Keratinocyte (primary cell): Measurements from ENCODE around the gene NTMT1. TPM values are rescaled to one million over a fixed set of nuclear protein-coding genes. Genes with fewer than 3 reads are reported as not detected.

ENCODE experiments used
- DNase-seq: peaks from one replicate; pipeline ENCODE4 v3.0.0-alpha.2; 2011; ENCODE audit warnings: low read depth, missing footprints, low spot score
- FAIRE-seq: peaks from 2 replicates; lab custom pipeline; 2011; peaks lifted over from hg19 to GRCh38; lab: Jason Lieb, UNC
- H2AFZ ChIP-seq: 2 replicates; pipeline ENCODE4 v1.6.0; 2012; ENCODE audit warnings: low read length, control low read depth, inconsistent platforms; ENCODE audit not compliant: control insufficient read depth
- H3K27ac ChIP-seq: 2 replicates; pipeline ENCODE4 v1.5.1; 2011; ENCODE audit warnings: low read length; ENCODE audit not compliant: control insufficient read depth, insufficient read depth
- H3K27me3 ChIP-seq: 3 replicates; pipeline ENCODE4 v1.6.0; 2011; ENCODE audit warnings: low read length; ENCODE audit not compliant: control insufficient read depth, insufficient read depth; ENCODE audit errors: extremely low read depth
- H3K36me3 ChIP-seq, 2 experiments: 2 replicates in 1 of 2; 3 replicates in 1 of 2; pipeline ENCODE4 v1.5.1; 2011; ENCODE audit warnings: low read length in 2 of 2, mild to moderate bottlenecking in 1 of 2; ENCODE audit not compliant: control insufficient read depth in 2 of 2, insufficient read depth in 2 of 2; ENCODE audit errors: extremely low read depth in 1 of 2
- H3K4me1 ChIP-seq: 3 replicates; pipeline ENCODE4 v1.5.1; 2011; ENCODE audit warnings: low read length; ENCODE audit not compliant: control insufficient read depth, insufficient read depth; ENCODE audit errors: extremely low read depth
- H3K4me2 ChIP-seq: 3 replicates; pipeline ENCODE4 v1.6.0; 2011; ENCODE audit warnings: low read depth, low read length; ENCODE audit not compliant: control insufficient read depth, insufficient read depth; ENCODE audit errors: extremely low read depth
- H3K4me3 ChIP-seq, 3 experiments: fragments of 200-600 bp in 1 of 3; sonication (generic) in 1 of 3; 2 replicates in 2 of 3; 3 replicates in 1 of 3; pipeline ENCODE4 v1.5.1; 2011 to 2016; ENCODE audit warnings: low read length in 3 of 3, mild to moderate bottlenecking in 3 of 3, control low read depth in 2 of 3, inconsistent platforms in 1 of 3, low read depth in 1 of 3, mixed read lengths in 1 of 3, mixed run types in 1 of 3, moderate library complexity in 1 of 3; ENCODE audit not compliant: control insufficient read depth in 2 of 3, insufficient read depth in 2 of 3; ENCODE audit errors: extremely low read depth in 1 of 3
- H3K79me2 ChIP-seq: 2 replicates; pipeline ENCODE4 v1.6.0; 2012; ENCODE audit warnings: low read length; ENCODE audit not compliant: control insufficient read depth, insufficient read depth
- H3K9ac ChIP-seq: 3 replicates; pipeline ENCODE4 v1.6.0; 2011; ENCODE audit warnings: low read length; ENCODE audit not compliant: control insufficient read depth, insufficient read depth; ENCODE audit errors: extremely low read depth
- H3K9me1 ChIP-seq: 3 replicates; pipeline ENCODE4 v1.6.0; 2011; ENCODE audit warnings: low read length; ENCODE audit not compliant: control insufficient read depth, insufficient read depth; ENCODE audit errors: extremely low read depth
- H3K9me3 ChIP-seq: 2 replicates; pipeline ENCODE4 v1.5.1; 2012; ENCODE audit warnings: low read depth, low read length; ENCODE audit not compliant: control insufficient read depth
- H4K20me1 ChIP-seq: 3 replicates; pipeline ENCODE4 v1.6.0; 2011; ENCODE audit warnings: low read length; ENCODE audit not compliant: control insufficient read depth, insufficient read depth; ENCODE audit errors: extremely low read depth
- CTCF ChIP-seq, 3 experiments: IDR thresholded peaks in 1 of 3; conservative IDR thresholded peaks in 1 of 3; optimal IDR thresholded peaks in 1 of 3; 2 replicates in 2 of 3; 3 replicates in 1 of 3; pipeline versions ENCODE3 to v1.5.1; 2011; ENCODE audit warnings: low read length in 3 of 3, mild to moderate bottlenecking in 3 of 3, moderate library complexity in 2 of 3, control low read depth in 1 of 3, inconsistent platforms in 1 of 3; ENCODE audit not compliant: insufficient read depth in 2 of 3; ENCODE audit errors: extremely low read depth in 1 of 3
- EZH2 ChIP-seq: IDR thresholded peaks from one replicate; pipeline ENCODE4 v1.6.1; 2012; ENCODE audit warnings: inconsistent platforms, mild to moderate bottlenecking, low read length, moderate library complexity
- dilution Hi-C: fragments of 300-500 bp; cut with MboI; formaldehyde crosslinking; loops from one replicate; pipeline ENCODE4 v1.7.0; 2020; ENCODE audit warnings: low sequenced_read_pairs; ENCODE audit not compliant: extremely low pct_ligation_motif_present
- polyA plus RNA-seq, 5 experiments: library from polyadenylated mRNA; depleted of rRNA in 3 of 5; stranded (reverse) in 3 of 5; stranded (forward) in 1 of 5; unstranded in 1 of 5; fragments of >200 nt; gene quantifications; 1 replicate in 1 of 5; 2 replicates in 3 of 5; 3 replicates in 1 of 5; pipeline versions ENCODE4 v1.2.1 to v1.2.3, GENCODE V29; 2011 to 2012; ENCODE audit warnings: missing spikeins in 2 of 5, low read depth in 1 of 5, low replicate concordance in 1 of 5

The NTMT1 gene
- polyA plus RNA-seq, 1 donor (not counting 4 experiments of a cell fraction or from before 2014, with no cell fraction given): 50.2 TPM

GRCh38 chr9:129607027-129607387 is 19.0 kb upstream of the NTMT1 start:
- FAIRE-seq (no peak), DNase-seq (no peak)
- H3K79me2 ChIP-seq: no peaks in the 10 kb centered on the region
- no peak overlapping the region for H3K4me3 ChIP-seq
- H3K9me1 ChIP-seq: no peaks in the 10 kb centered on the region
- peak overlapping the region; percentile 80 for H2AFZ ChIP-seq
- no peaks in the 10 kb centered on the region for H3K27me3 ChIP-seq
- peak overlapping the region; percentile 15 for H3K9ac ChIP-seq
- no peaks in the 10 kb centered on the region for H4K20me1 ChIP-seq
- no peaks in the 10 kb centered on the region for H3K9me3 ChIP-seq
- TF ChIP-seq EZH2 (no peak), CTCF (optimal IDR thresholded peaks at IDR 0.05 in 1 of 3, IDR thresholded peaks at IDR 0.05 in 1 of 3, conservative IDR thresholded peaks at IDR 0.05 in 1 of 3; ENCODE audit: extremely low read depth in 1 of 3, insufficient read depth in 2 of 3, low read length in 3 of 3) (no peak)
- peak overlapping the region; percentile 16 for H3K4me2 ChIP-seq
- no peaks in the 10 kb centered on the region for H3K36me3 ChIP-seq
- no peak overlapping the region for H3K27ac ChIP-seq
- dilution Hi-C loops: loop anchor here (25.0 kb wide), 1 partner anchor 445 kb away; no protein-coding TSS in a partner anchor
- peaks cover 17% of the 10 kb centered on the region for H3K4me1 ChIP-seq

DNA sequence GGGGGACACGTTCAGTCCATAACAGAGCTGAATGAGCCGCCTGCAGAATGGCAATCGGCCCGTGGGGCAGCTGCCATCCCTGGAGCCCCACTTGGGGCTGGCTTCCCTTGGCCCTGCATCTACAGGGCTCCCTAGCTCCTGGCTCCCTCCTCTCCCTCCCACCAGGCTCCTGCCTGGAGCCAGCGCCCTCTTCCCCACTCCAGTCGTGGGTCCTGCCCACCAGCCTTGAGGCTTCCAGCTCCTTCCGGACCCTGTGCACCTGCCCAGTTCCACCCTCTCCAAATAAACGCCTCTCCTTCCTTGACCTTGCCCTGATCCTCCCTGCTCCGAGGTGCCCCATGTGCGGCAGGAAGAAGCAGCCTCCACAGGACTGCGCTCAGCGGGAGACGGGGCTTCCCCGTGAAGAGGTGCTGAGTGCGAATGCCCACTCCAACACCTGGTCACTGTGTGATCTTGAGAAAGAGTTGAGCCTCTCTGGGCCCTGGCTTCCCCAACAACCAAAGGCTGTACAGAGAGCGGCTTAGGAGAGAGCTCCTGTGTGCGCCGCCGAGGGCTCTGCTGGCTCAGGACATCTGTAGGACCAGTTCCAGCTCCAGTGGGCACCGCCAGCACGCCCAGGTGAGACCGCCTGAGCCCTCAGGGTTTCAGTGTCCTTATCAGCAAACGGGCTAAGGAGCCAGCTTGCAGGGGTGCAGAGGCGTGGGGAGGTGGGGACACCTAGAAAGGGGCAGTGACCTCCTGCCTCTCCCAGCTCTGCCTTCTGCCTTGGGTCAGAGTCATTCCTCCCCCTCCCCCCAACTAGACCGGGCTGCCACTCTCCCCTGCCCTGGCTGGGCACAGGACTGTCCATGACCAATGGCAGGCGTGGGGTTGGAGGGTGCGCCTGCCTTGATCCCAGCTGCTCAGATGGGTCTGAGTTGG is 17.1 kb upstream of the NTMT1 start:
- no peaks in the 10 kb centered on the region for H4K20me1 ChIP-seq
- dilution Hi-C loops: loop anchor here (25.0 kb wide), 1 partner anchor 447 kb away; no protein-coding TSS in a partner anchor
- DNase-seq (no peak), FAIRE-seq (no peak)
- H3K79me2 ChIP-seq: no peaks in the 10 kb centered on the region
- no peak overlapping the region for H2AFZ ChIP-seq
- H3K9me1 ChIP-seq: no peaks in the 10 kb centered on the region
- no peak overlapping the region for H3K4me2 ChIP-seq
- H3K4me3 ChIP-seq: no peak overlapping the region
- TF ChIP-seq CTCF (optimal IDR thresholded peaks at IDR 0.05 in 1 of 3, IDR thresholded peaks at IDR 0.05 in 1 of 3, conservative IDR thresholded peaks at IDR 0.05 in 1 of 3; ENCODE audit: extremely low read depth in 1 of 3, insufficient read depth in 2 of 3, low read length in 3 of 3): no peak
- no peaks in the 10 kb centered on the region for H3K9me3 ChIP-seq
- H3K4me1 ChIP-seq: peaks cover 17% of the 10 kb centered on the region
- no peak overlapping the region for H3K27ac ChIP-seq
- no peaks in the 10 kb centered on the region for H3K27me3 ChIP-seq
- H3K36me3 ChIP-seq: no peaks in the 10 kb centered on the region
- H3K9ac ChIP-seq: no peak overlapping the region
